Measurements from ENCODE around the gene STEEP1. TPM values are rescaled to one million over a fixed set of nuclear protein-coding genes. Genes with fewer than 3 reads are reported as not detected.

Gene STEEP1
- total RNA-seq, 1 donor from 2014 or later, result 20.1 TPM

- DNase-seq, result no peak
- ATAC-seq, result peak; percentile 66 to 78
- no peaks in the 10 kb centered on the region for H3K36me3 ChIP-seq
- TF ChIP-seq CTCF (IDR thresholded peaks at IDR 0.05), result no peak
- no peaks in the 10 kb centered on the region for H3K9me3 ChIP-seq
- intact Hi-C loops (cut with DNase I), result no loop called here
- no peak overlapping the region for H3K27ac ChIP-seq
- no peaks in the 10 kb centered on the region for H3K27me3 ChIP-seq (ENCODE audit: low read depth)
- no peak overlapping the region for H3K4me3 ChIP-seq
- no peaks in the 10 kb centered on the region for H3K4me1 ChIP-seq
Measured at GRCh38 chrX:119523664-119524184, 41.5 kb downstream of the STEEP1 start.

- no peaks in the 10 kb centered on the region for H3K36me3 ChIP-seq
- H3K27ac ChIP-seq, result no peak overlapping the region
- no peak for TF ChIP-seq CTCF (IDR thresholded peaks at IDR 0.05)
- H3K27me3 ChIP-seq (ENCODE audit: low read depth), result no peaks in the 10 kb centered on the region
- ATAC-seq, result no peak
- no peaks in the 10 kb centered on the region for H3K4me1 ChIP-seq
- no peak overlapping the region for H3K4me3 ChIP-seq
- intact Hi-C loops (cut with DNase I), result no loop called here
- DNase-seq, result no peak
- H3K9me3 ChIP-seq, result no peaks in the 10 kb centered on the region
Measured at GRCh38 chrX:119521246-119521645, 44.0 kb downstream of the STEEP1 start.

- Histone ChIP-seq H3K4me3 (no peak overlapping the region), H3K36me3 (no peaks in the 10 kb centered on the region), H3K27me3 (ENCODE audit: low read depth) (no peaks in the 10 kb centered on the region), H3K9me3 (no peaks in the 10 kb centered on the region), H3K27ac (no peak overlapping the region), H3K4me1 (no peaks in the 10 kb centered on the region)
- intact Hi-C loops (cut with DNase I), result no loop called here
- ATAC-seq, result no peak
- no peak for TF ChIP-seq CTCF (IDR thresholded peaks at IDR 0.05)
- no peak for DNase-seq
Measured at GRCh38 chrX:119518371-119518770, 46.8 kb downstream of the STEEP1 start.

- Histone ChIP-seq H3K36me3 (no peaks in the 10 kb centered on the region), H3K27me3 (ENCODE audit: low read depth) (no peaks in the 10 kb centered on the region), H3K27ac (no peak overlapping the region), H3K9me3 (no peaks in the 10 kb centered on the region), H3K4me1 (no peaks in the 10 kb centered on the region), H3K4me3 (no peak overlapping the region)
- no peak for DNase-seq
- peak; percentile 79 to 81 for ATAC-seq
- intact Hi-C loops (cut with DNase I), result no loop called here
- TF ChIP-seq CTCF (IDR thresholded peaks at IDR 0.05), result peak; percentile 67
Measured at GRCh38 chrX:119516157-119516702, 49.0 kb downstream of the STEEP1 start.

GRCh38 chrX:119512146-119512800 is 52.9 kb downstream of the STEEP1 start:
- TF ChIP-seq CTCF (IDR thresholded peaks at IDR 0.05), result peak; percentile 58
- Histone ChIP-seq H3K27ac (no peak overlapping the region), H3K36me3 (no peaks in the 10 kb centered on the region), H3K9me3 (no peaks in the 10 kb centered on the region), H3K27me3 (ENCODE audit: low read depth) (no peaks in the 10 kb centered on the region), H3K4me3 (no peak overlapping the region), H3K4me1 (no peaks in the 10 kb centered on the region)
- peak; percentile 96 to 97 for ATAC-seq
- intact Hi-C loops (cut with DNase I), result no loop called here
- DNase-seq, result peak; percentile 65
